Cerebellar cortex (tissue), 1 donor: Measurements from ENCODE around the gene TP53I3.
"Not testable (repeated sequence)": the region's sequence is repeated elsewhere in the genome, so short reads cannot be mapped to it uniquely, and the experiment has no call there.

Source experiments
- DNase-seq: peaks from one replicate; pipeline ENCODE4 v3.0.0-alpha.2; 2015; ENCODE audit warnings: low spot score

TP53I3 gene

GRCh38 chr2:24054366-24055010 lies 30.1 kb downstream of the TP53I3 start:
- DNase-seq = peak; percentile 67

- DNase-seq = no peak
Observed at GRCh38 chr2:24052951-24053350, 31.7 kb downstream of the TP53I3 start.

GRCh38 chr2:24051833-24052232 lies 32.8 kb downstream of the TP53I3 start:
- peak; percentile 42 for DNase-seq

- DNase-seq = peak; percentile 52
Observed at GRCh38 chr2:24050041-24050979, 34.3 kb downstream of the TP53I3 start.

GRCh38 chr2:24049485-24050021 lies 35.1 kb downstream of the TP53I3 start, which contains the start of gene FKBP1B:
Gene FKBP1B (plus strand): TSS chr2:24049741. CDS start chr2:24049850, 109 bp downstream.
- peak; percentile 80 for DNase-seq

- peak; percentile 40 for DNase-seq
Observed at GRCh38 chr2:24048769-24049484, 35.7 kb downstream of the TP53I3 start.

- DNase-seq = no peak
Observed at GRCh38 chr2:24047703-24048033, 37.0 kb downstream of the TP53I3 start.

- DNase-seq = peak; percentile 100
Observed at GRCh38 chr2:24046930-24047702, 37.5 kb downstream of the TP53I3 start, which contains the start of gene WDCP. Gene WDCP (minus strand): TSS chr2:24047391. CDS start chr2:24039494, 7,897 bp downstream.

- DNase-seq = no peak
Observed at GRCh38 chr2:24046599-24046929, 38.1 kb downstream of the TP53I3 start.

GRCh38 chr2:24045511-24046508 lies 38.8 kb downstream of the TP53I3 start:
- DNase-seq = no peak

- not testable (repeated sequence) for DNase-seq
Observed at GRCh38 chr2:24043133-24043532, 41.5 kb downstream of the TP53I3 start.

- no peak for DNase-seq
Observed at GRCh38 chr2:24040511-24040910, 44.1 kb downstream of the TP53I3 start.

GRCh38 chr2:24038786-24039499 lies 45.7 kb downstream of the TP53I3 start:
- no peak for DNase-seq
